ENCODE measurements around the gene TECPR1.

GRCh38 chr7:98254951-98255610 lies 3.0 kb upstream of the TECPR1 start:
- TF ChIP-seq CTCF (IDR thresholded peaks at IDR 0.05) (no peak), POLR2A (IDR thresholded peaks at IDR 0.05) (no peak)
